HT-29 (cell line): ENCODE measurements around the gene RNF182. TPM values are rescaled to one million over a fixed set of nuclear protein-coding genes. Genes with fewer than 3 reads are reported as not detected.

ENCODE experiments used
- DNase-seq: peaks from one replicate; pipeline ENCODE4 v3.0.0-alpha.2; 2015; ENCODE audit warnings: low spot score
- total RNA-seq: library from RNA; depleted of rRNA; stranded (reverse); fragments of >200 nt; shearing (Covaris generic); gene quantifications from 2 replicates; pipeline ENCODE4 v1.2.3, GENCODE V29; 2014; rRNA removed

The RNF182 gene
- total RNA-seq, 1 experiment from 2014 or later: not detected

GRCh38 chr6:14029605-14030004 is 104.9 kb downstream of the RNF182 start:
- DNase-seq: no peak

Other genes starting within 250 kb of the RNF182 start
- gene RANBP9, start 213.1 kb upstream of the RNF182 start, total RNA-seq: 13.0 and 15.1 TPM in 2 replicates
- gene MCUR1, start 110.4 kb upstream of the RNF182 start, total RNA-seq: 20.2 and 29.2 TPM in 2 replicates
- gene CD83, start 192.8 kb downstream of the RNF182 start, total RNA-seq: 0.73 and 0.99 TPM in 2 replicates